ENCODE measurements around the gene ATRN.

ATRN gene

DNA sequence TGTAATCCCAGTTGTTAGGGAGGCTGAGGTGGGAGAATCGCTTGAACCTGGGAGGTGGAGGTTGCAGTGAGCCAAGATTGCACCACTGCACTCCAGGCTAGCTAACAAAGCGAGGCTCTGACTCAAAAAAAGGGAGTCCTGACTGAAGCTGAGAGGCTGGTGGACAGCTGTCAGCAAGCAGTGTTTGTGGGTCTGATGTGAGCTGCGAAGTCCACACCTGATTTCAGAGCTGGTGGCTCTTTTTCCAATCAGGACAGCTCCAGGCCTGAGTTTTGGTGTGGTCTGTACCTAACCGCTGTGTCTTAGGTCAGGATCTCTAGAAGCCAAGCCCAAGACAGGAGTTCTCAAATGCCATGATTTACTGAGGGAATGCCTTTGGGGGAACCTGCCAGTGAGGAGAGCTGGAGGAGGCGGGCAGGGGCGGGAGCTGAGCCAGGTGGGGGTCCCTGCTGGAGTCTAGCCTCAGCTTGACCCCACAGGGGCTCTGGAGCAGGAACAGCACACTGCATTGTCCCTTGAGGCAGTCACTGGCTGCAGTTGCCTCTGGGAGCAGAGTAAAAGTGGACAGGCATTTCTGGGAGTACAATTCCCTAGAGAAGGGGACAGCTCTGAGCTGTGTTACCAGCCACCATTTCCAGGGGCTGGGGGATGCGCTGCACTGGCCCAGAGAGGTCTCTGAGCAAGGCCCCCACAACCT lies 187.3 kb downstream of the ATRN start:
- DNase-seq (ENCODE audit: low read depth in 3 of 3): no peak

DNA sequence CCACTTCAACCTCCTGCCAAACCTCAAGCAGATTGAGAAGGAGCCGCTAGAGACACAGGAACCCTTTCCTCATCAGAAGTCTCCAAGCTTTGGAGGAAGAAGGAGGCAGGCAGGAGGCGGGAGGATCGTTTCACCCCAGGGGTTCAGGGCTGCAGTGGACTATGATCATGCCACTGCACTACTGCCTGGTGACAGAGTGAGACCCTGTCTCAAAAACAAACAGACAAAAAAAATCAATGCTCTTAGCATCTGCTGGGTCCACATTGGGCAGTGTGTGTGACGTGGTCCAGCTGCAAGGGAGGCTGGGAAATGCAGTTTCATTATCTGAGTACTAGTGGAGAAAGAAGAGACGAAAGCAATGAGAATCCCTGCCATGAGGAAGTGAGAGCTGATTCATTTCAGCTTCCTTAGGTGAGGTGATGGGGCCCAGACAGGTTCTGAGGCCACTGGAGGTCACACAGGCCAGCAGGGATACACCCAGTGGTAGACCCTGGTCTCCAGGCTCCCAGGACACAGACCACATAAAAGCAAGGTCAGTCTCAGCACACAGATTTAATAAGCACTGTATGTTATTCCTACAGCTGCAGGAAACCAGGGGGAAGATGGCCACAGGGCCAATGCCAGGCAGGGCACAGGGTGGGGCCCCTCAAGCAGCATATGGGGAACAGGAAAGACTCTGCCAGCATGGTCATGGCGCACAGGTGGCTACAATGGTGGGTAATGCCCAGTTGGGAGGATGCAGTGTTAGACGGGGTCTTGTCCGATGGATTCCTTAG lies 188.1 kb downstream of the ATRN start:
- DNase-seq (ENCODE audit: low read depth in 3 of 3): no peak

DNA sequence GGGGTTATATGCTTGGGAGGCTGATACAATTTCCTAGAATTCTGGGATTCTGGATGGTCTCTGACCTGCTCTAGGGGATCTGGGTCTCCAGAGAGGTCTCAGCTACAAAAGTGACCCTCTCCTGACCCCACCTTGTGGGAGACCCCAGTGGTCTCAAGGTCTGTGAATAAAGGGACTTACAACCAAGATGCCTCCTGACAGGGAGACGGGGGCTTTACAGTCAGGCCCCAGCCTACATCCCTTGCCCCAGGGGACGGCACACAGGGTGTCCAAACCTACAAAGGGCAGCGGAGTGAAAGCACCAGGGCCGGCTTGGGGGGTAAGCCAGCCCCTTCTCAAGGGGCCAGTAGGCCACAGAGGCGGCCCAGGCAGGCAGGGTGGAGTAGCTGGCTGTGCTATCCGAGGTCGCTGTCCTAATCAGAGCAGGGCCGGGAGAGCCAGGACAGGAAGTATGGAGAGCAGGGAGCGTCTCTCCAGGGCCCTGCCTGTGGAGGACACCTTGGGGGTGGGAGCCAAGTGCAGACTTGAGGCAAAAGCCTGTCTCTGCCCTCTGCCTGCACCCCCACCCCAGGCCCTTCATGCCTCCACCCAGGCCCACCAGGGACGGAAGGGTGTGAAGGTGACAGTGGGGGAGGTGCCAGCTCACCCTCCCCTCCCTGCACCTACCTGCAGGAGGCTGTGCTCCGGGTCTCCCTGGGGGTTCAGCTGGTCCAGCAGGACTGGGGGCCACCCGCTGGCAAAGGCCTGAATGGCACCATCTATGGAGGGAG lies 188.9 kb downstream of the ATRN start:
- no peak for DNase-seq (ENCODE audit: low read depth in 3 of 3)

DNA sequence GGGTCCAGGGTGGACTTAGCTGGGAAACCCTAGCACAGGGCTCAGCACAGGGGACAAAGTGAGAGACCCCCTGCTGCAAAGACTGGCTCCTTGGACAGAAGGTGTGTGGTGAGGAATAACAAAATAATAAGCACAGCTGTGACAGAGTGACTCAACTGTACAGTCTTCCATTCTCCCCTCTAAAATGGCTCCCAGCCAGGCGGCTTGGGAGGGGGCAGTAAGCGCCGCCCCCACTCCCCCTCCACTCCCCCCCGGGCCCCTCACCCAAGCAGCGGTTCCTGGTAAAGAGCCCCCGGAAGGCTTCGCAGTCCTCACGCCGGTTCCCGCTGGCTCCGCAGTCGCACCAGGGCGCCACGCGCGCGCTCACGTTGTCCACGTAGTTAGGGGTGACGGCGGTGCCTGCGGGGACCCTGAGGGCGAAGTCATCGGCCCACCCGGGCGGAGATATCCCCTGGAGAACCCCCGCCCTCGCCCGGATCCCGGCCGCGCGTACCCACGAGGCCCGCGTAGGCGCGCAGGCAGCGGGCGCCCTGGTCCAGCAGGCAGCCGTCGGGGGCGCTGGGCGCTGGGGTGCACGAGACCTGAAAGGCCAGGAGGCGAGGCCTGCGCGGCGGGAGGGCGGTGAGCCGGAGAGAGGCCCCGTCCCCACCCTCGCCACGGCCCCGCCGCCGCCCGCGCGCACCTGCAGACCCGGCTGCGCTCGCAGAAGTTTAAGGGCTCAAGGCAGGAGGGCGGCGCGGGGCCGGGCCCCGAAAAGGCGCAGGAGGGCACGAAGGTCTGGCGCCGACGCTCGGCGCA lies 189.6 kb downstream of the ATRN start:
- DNase-seq (ENCODE audit: low read depth in 3 of 3): no peak

DNA sequence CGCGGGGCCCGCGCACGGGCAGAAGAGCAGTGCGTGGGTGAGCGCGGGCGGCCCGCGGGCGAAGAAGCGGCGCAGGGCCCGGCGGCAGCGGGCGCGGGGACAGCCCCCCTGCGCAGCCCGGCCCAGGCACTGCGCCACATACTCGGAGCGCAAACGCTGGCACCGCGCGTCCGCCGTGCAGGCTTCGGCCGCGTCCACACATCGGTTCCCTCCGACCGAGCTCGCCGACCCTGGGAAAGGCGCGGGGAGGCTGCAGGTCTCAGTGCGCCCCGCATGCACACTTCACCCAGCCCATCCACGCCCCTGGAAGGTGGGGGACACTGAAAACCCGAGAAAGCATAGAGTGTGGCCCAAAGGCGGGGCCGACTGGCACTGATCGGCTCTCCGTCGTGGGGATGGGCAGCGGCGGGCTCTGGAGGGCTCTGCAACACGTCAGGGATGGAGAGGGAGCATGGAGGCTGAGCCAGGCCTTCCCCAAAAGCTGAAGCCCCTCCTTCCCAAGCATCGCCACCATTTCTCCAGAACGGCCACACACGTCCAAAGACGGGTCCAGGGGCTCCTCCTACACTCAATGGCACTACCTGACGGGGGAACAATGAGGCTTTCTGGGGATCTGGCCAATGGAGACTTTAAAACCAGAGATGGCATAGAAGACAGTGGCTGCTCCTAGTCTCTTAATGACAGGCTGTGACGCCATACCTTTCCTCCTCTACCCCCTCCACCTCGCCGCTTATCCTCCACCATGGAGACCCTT lies 190.4 kb downstream of the ATRN start:
- no peak for DNase-seq (ENCODE audit: low read depth in 3 of 3)

DNA sequence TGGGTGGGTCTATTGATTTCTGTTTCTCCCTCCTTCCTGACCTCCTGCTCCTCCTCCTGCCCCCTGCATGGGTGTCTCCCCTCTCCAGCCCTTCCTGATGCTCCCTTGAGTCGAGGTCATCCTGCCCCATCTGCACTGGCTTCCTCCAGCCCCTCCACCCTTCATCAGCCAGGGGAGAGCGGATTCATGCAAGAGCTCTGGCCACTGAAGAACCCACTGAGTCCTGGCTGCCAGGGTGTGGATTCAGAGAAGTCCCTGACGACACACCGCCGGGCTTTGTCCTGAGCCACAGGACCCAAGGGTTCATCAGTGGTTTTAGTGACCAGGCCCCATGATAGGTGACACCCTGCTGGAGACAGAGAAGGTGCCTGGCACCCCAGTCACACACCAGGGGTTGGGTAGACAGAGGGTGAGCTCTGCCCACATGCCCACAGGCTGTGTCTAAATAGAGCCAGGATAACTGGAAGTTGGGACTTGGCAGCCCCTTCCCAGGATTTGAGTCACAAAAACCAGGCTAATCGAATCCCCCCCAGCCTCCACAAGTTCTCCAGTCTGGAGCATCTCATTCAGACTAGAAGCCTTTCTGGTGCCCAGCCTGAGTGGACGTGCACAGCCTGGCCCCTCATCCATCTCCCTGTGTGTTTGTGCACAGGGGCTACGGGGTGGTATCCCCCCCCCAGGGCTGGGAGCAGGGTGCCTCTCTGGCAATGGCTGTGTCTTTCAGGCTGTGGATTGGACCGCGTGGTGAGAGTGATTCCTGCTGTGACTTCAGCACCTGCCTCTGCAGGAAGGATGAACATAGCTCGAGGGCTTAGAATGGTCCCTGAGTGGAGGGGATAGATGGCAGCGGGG lies 191.2 kb downstream of the ATRN start:
- DNase-seq (ENCODE audit: low read depth in 3 of 3): no peak

DNA sequence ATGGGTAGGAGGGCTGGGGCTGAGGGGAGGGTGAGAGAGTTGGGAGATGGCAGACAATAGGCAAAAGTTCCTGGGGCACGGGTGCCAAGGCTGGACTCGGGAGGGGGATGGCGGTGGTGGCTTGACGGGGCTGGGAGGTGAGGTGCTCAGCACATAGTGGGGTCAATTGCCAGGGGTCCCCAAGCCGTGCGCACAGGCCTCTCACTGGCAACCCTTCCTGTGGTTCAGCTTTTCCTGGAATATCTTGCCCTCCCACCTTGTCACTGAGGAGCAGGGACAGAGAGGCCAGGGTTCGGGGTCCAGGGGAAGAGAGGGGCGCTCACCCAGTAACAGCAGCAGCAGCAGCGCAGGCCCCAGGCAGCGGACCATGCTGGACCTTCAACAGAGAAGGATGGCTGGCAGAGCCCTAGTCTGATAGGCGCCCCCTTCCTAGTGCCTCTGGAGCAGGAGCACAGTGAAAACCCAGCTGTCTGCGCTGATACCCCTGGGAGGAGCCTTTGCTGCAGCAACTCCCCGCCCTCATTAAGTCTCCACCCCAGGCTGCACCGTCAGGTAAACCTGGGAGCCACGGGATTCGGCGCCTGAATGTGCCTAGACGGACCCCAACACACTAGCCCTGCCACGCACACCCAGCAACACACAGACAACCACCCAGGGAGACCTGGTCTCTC lies 192.3 kb downstream of the ATRN start, which contains the start of gene GFRA4:
TSS of gene GFRA4 (minus strand) at position 369 of the 671 bp plus-strand sequence. CDS start at position 369, 0 bp downstream.
- DNase-seq (ENCODE audit: low read depth in 3 of 3): no peak

DNA sequence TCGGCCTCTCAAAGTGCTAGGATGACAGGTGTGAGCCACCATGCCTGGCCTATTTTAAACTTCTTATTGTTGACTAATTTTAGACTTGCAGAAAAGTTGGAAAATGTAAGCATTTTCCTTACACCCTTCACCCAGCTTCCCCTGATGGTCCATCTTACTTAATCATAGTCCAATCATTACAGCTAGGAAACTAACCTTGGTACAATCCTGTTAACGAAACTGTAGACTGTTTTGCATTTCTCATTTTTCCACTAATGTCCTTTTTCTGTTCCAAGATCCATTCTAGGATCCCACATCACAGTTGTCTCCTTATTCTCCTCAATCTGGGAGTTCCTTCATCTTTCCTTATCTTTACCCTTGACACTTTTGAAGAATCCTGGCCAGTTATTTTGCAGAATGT lies 193.0 kb downstream of the ATRN start:
- no peak for DNase-seq (ENCODE audit: low read depth in 3 of 3)

DNA sequence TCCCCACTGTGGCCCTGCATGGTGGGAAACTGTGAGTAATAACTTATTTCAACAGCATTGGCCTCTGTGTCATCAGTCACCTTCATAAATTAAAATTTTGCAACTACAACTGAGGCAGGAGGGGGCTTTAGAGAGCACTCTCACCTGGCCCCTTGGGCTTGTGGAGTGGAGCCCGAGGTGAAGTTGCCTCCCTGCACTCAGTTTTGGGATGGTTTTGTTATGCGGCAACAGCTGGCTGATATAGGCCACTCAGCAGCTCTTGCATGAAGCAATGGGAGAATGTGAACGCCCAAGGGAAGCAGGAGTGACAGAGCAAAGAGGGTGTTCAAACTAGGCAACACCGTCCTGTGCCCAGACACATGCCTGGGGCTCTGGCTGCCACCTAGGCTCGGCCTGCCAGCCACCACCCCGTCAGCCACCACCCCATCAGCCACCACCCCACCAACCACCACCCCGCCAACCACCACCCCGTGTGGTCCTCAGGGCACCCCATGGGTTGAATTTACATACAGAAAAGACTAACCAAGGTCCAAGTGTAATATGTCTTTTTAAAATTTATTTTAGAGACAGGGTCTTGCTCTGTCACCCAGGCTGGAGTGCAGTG lies 196.7 kb downstream of the ATRN start:
- no peak for DNase-seq (ENCODE audit: low read depth in 3 of 3)

DNA sequence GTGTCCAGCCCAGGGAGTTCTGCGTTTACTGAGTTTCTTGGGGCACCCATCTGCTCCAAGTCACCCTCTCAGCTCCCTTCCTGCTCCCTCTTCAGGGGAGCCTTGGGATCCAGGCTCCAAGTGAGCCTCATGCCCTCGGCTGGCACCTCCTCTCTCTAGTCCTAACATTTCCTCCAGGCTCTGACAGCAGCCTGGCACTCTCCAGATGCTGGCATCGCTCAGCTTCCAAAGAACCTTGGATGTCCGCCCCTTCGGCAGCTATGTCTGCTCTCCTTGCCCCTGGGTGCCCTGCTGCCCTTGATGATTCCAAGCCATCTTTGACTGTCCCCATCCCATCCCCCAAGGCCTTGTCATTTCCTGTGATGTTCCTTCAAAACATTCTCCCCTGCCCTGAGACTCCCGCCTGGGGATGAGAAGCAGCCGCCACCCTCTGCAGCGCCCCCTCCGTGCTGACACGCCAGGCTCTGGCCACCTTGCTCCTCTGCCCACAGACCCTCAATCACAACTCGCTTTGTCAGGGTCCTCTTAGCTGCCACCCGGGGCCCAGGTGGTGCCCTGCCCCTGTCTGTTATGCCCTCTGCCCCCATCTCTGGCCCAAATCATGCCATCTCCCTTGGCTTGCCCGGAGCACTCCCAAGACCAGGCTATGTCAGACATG lies 199.0 kb downstream of the ATRN start:
- no peak for DNase-seq (ENCODE audit: low read depth in 3 of 3)

DNA sequence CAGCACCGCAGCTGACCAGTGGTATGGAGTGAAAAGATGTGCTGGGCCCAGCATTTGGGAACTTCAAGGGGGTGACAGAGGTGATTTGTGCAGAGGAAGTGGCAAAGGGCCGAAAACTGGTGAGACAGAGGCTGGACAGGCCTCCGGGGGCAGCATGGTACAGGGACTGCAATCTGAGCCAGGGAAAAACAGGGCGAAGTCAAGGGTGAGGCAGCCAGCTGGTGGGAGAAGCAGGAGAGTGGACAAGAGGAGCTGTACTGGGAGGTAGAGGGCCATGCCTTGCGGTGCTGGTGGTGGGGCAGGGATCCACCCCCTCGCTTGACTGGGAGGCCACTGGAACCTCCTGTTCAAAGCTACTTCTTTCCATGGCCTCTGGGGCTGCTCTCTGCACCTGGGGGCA lies 199.7 kb downstream of the ATRN start:
- no peak for DNase-seq (ENCODE audit: low read depth in 3 of 3)

DNA sequence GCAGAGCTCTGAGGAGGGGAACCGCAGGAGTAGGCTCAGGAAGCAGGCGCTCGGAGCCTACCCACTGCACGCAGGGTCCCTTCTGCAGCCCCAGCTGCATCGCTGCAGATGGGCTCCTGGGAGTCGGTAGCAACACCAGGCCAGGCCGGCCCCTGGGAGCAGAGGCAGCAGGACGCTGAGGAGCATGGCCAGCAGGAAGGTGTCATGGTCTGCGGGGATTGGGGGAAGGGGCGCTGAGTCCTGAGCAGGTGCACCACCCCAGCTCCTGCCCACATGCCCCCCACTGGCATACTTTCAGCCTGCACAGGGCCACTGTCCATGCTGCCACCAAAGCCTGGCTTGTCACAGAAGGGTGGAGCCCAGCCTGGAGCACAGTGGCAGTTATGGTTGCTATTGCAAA lies 200.1 kb downstream of the ATRN start:
- DNase-seq (ENCODE audit: low read depth in 3 of 3): no peak

DNA sequence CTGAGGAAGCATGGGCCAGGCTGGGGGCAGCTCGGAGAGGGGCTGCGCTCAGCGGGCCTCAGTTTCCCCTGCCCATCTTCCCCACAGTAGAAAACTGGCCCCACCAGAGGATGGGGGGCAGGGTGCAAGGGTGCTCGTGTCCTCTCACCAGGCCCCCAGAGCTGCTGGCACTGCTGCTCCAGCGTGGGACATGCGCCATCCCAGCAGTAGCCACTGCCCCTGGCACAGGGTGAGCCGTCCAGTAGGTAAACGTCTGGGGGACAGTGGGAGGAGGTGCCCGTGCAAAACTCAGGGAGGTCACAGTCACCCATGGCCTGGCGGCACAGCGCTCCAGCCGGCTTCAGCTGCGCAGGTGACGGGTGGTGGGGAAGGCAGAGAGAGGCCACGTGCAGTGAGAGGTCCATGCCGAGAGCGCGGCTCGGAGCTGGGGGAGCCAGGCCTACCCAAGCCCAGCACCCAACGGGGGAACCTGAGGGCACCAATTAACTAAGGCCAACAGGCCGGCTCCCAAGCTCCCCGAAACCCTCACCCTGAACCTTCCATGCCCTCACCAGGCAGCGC lies 201.2 kb downstream of the ATRN start:
- no peak for DNase-seq (ENCODE audit: low read depth in 3 of 3)

DNA sequence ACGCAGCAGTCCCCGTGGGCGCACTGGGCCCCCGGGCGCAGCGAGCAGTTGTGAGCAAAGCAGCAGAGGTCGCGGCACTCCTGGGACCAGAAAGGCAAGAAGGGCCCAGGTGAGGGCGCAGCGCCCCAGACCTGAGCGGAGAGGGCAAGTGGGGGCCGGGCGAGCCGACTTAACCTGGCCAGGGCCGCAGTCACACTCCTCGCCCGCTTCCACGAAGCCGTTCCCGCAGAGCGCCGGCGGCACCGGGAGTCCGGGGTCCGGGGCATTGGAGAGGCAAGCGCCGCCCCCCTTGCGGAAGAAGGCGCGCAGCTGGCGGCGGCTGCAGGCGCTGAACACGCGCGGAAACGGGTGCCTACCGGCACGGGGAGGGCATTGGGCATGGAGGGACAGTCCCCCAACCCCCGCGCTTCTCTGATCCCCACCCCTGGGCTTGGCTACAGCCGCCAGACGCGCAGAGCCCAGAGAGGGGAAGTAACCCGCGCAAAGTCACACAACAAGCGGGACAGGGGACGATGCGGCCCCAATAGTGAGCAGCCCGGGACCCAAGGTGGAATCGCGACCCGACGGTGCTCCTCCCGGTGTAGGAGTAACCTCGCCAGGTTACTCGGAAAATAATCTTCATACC lies 201.8 kb downstream of the ATRN start:
- DNase-seq (ENCODE audit: low read depth in 3 of 3): no peak

DNA sequence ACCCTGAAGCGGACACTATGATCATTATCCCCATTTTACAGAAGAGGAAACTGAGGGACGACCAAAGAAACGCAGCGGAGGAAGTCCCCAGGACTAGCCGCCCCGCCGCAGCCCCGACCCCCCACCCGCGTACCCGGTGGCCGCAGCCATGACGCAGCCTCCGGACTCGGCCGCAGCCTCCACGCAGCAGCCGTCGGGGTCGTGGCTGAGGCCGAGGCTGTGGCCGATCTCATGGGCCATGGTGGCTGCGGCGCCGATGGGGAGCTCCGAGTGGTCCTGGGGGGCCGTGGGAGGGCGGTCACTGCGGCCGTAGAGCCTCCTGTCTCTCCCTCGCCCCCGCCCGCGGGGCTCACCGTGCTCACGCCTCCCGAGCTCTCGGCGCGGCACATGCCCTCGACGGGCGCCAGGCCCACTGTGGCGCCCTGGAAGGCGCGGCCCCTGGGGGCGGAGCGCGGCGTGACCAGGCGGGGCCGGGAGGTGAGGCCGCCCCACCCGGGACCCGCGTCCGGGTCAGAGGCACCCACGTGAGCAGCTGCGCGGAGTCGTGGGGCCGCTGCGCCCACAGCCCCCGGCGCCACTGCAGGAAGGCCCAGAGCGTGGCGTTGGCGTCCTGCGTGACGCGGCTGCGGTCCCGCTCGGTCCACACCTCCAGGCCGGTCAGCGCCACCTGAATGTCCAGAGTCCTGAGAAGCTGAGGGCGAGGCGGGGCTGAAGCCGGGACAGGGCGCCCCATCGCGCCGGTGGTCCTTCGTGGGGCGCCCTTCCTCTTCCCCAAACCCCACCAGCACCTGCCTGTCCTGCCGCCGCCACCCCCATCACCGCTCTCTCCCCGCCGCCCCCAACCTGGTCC lies 202.6 kb downstream of the ATRN start:
- no peak for DNase-seq (ENCODE audit: low read depth in 3 of 3)

DNA sequence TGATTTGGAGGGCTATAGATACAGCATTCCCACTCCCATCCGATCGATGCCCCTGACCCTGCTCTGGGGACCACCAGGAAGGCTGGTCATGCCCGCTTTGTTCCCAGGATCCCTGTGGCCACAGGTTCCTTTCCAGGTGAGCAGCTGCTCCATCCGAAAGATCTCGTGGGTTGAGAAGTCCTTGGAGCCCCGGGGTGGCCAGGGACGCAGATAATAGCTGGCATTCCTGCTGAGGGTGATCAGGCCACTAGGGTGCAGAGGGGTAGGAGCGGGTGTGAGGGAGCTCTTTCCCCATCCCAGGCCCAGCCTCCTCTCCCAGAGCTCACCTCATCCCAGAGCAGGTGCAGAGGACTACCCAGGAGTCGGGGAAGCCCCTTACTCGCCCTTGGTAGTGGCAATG lies 203.6 kb downstream of the ATRN start:
- DNase-seq (ENCODE audit: low read depth in 3 of 3): no peak

Measured in stimulated activated CD4-positive, alpha-beta T cell treated with anti-CD3 and anti-CD28 coated beads, TNF-alpha, amount 100 ng/mL, for 48 hours (primary cell).